ENCODE data around the gene GULP1. TPM values are rescaled to one million over a fixed set of nuclear protein-coding genes. Genes with fewer than 3 reads are reported as not detected.
A peak's percentile ranks its signal among the peaks of the same experiment; 100 is the strongest.
"Not testable (repeated sequence)": the region's sequence is repeated elsewhere in the genome, so short reads cannot be mapped to it uniquely, and the experiment has no call there.

GULP1 gene
- total and polyA plus RNA-seq, 2 donors, result 4.1 to 4.8 TPM

DNA sequence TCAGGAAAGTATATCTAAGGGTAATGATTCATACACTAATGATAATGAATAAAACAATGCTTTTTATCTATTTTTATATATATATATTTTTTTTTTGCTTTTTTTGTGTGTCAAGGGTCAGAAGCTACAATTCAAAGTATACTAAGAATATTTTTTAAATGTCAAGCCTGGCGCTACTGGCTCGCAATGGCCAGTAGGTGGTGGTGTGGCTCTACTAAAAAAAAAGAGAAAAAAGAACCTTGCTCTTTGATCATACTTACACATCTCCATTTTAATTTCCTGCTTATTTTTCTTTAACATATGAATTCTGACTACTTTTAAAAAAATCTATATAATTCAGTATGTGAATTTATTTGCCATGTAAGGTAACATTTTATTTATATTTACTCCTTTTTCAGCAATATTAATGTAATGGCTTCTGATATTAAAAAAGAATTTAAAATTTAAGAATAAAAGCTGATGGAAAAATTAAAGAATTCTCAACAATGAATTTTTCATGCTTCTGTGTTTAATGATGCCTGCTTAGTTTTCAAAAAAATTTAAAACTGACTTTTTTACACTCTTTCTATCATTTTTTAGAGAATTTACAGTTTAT is 232.9 kb downstream of the GULP1 start:
- DNase-seq (ENCODE audit: low read depth in 6 of 9, low spot score in 9 of 9), result peak in 4 of 9 donors; percentile 13 to 64 (median 28)
- 5% methylated on average over 2 of the region's 2 CpGs for WGBS

GRCh38 chr2:188526701-188527100 is 235.0 kb downstream of the GULP1 start:
- Histone ChIP-seq H3K27me3 (ENCODE audit: control insufficient read depth in 2 of 2, insufficient read depth in 1 of 2, low read length in 1 of 2) (no peaks in the 10 kb centered on the region), H3K27ac (ENCODE audit: low read depth in 1 of 2, low read length in 1 of 2) (no peak overlapping the region), H3K4me1 (ENCODE audit: control insufficient read depth in 2 of 2, insufficient read depth in 2 of 2, low read length in 2 of 2) (no peaks in the 10 kb centered on the region), H3K36me3 (ENCODE audit: control insufficient read depth in 2 of 2, insufficient read depth in 2 of 2, low read length in 1 of 2) (no peaks in the 10 kb centered on the region), H3K4me3 (ENCODE audit: low read length in 2 of 2) (no peak overlapping the region), H3K9me3 (ENCODE audit: control insufficient read depth in 2 of 2, insufficient read depth in 1 of 2, low read length in 1 of 2) (no peaks in the 10 kb centered on the region)
- no peak for DNase-seq (ENCODE audit: low read depth in 6 of 9, low spot score in 9 of 9)

More for the DNA sequence above, 232.9 kb downstream of the GULP1 start:
- H3K27me3 ChIP-seq (ENCODE audit: control insufficient read depth in 2 of 2, insufficient read depth in 1 of 2, low read length in 1 of 2), result no peaks in the 10 kb centered on the region
- no peaks in the 10 kb centered on the region for H3K9me3 ChIP-seq (ENCODE audit: control insufficient read depth in 2 of 2, insufficient read depth in 1 of 2, low read length in 1 of 2)
- H3K27ac ChIP-seq (ENCODE audit: low read depth in 1 of 2, low read length in 1 of 2), result no peak overlapping the region
- H3K36me3 ChIP-seq (ENCODE audit: control insufficient read depth in 2 of 2, insufficient read depth in 2 of 2, low read length in 1 of 2), result no peaks in the 10 kb centered on the region
- H3K4me3 ChIP-seq (ENCODE audit: low read length in 2 of 2), result no peak overlapping the region
- no peaks in the 10 kb centered on the region for H3K4me1 ChIP-seq (ENCODE audit: control insufficient read depth in 2 of 2, insufficient read depth in 2 of 2, low read length in 2 of 2)

DNA sequence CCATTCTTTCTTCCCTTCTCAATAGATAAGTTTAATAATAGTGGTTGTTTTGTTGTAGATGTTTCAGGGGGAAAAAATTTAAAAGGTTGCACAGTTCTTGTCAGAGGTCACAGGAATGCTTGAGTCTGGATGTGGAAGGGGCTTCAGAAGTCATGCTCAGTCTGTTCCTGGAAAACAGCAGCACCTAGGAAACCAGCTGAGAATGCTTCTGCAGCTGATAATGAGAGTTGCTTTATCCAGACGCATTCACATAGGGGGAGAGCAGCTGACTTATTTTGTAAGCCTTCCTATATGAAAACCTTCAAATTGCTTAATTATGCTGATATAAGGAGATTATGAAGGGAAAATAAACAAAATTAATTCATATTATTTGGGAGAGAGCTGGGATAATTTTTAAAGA is 235.5 kb downstream of the GULP1 start:
- WGBS, result 97% methylated on average over 1 of the region's 1 CpG
- Histone ChIP-seq H3K4me1 (ENCODE audit: control insufficient read depth in 2 of 2, insufficient read depth in 2 of 2, low read length in 2 of 2) (no peaks in the 10 kb centered on the region), H3K36me3 (ENCODE audit: control insufficient read depth in 2 of 2, insufficient read depth in 2 of 2, low read length in 1 of 2) (no peaks in the 10 kb centered on the region), H3K27ac (ENCODE audit: low read depth in 1 of 2, low read length in 1 of 2) (no peak overlapping the region), H3K4me3 (ENCODE audit: low read length in 2 of 2) (no peak overlapping the region), H3K27me3 (ENCODE audit: control insufficient read depth in 2 of 2, insufficient read depth in 1 of 2, low read length in 1 of 2) (no peaks in the 10 kb centered on the region), H3K9me3 (ENCODE audit: control insufficient read depth in 2 of 2, insufficient read depth in 1 of 2, low read length in 1 of 2) (no peaks in the 10 kb centered on the region)
- DNase-seq (ENCODE audit: low read depth in 6 of 9, low spot score in 9 of 9), result no peak

DNA sequence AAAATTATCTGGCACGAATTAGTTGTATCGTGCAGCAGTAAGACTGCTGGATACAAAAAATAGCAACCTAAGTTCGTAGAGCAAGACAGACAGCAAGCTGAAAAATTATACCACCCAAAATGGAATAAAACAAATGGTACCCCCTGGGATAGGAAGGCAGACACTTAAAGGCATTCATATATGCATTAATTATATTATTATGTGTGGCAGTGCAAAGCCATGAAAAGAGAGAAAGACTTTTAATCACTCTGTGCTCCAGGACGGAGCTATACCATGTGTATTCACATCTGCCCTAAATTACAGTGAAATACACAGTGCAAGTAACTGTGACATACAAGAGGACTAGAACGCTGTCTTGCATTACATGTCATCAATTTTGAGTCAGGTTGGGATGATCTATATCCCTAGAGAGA is 235.9 kb downstream of the GULP1 start:
- no peak for DNase-seq (ENCODE audit: low read depth in 6 of 9, low spot score in 9 of 9)
- no peaks in the 10 kb centered on the region for H3K27me3 ChIP-seq (ENCODE audit: control insufficient read depth in 2 of 2, insufficient read depth in 1 of 2, low read length in 1 of 2)
- H3K4me1 ChIP-seq (ENCODE audit: control insufficient read depth in 2 of 2, insufficient read depth in 2 of 2, low read length in 2 of 2), result no peaks in the 10 kb centered on the region
- no peaks in the 10 kb centered on the region for H3K9me3 ChIP-seq (ENCODE audit: control insufficient read depth in 2 of 2, insufficient read depth in 1 of 2, low read length in 1 of 2)
- no peak overlapping the region for H3K27ac ChIP-seq (ENCODE audit: low read depth in 1 of 2, low read length in 1 of 2)
- WGBS, result 90% methylated on average over 5 of the region's 5 CpGs
- H3K36me3 ChIP-seq (ENCODE audit: control insufficient read depth in 2 of 2, insufficient read depth in 2 of 2, low read length in 1 of 2), result no peaks in the 10 kb centered on the region
- H3K4me3 ChIP-seq (ENCODE audit: low read length in 2 of 2), result no peak overlapping the region

GRCh38 chr2:188529710-188530109 is 238.0 kb downstream of the GULP1 start:
- no peak for DNase-seq (ENCODE audit: low read depth in 6 of 9, low spot score in 9 of 9)
- Histone ChIP-seq H3K27ac (ENCODE audit: low read depth in 1 of 2, low read length in 1 of 2) (no peak overlapping the region), H3K4me1 (ENCODE audit: control insufficient read depth in 2 of 2, insufficient read depth in 2 of 2, low read length in 2 of 2) (no peaks in the 10 kb centered on the region), H3K36me3 (ENCODE audit: control insufficient read depth in 2 of 2, insufficient read depth in 2 of 2, low read length in 1 of 2) (no peaks in the 10 kb centered on the region), H3K9me3 (ENCODE audit: control insufficient read depth in 2 of 2, insufficient read depth in 1 of 2, low read length in 1 of 2) (no peaks in the 10 kb centered on the region), H3K4me3 (ENCODE audit: low read length in 2 of 2) (no peak overlapping the region), H3K27me3 (ENCODE audit: control insufficient read depth in 2 of 2, insufficient read depth in 1 of 2, low read length in 1 of 2) (no peaks in the 10 kb centered on the region)
- WGBS, result 93% methylated on average over 1 of the region's 1 CpG

DNA sequence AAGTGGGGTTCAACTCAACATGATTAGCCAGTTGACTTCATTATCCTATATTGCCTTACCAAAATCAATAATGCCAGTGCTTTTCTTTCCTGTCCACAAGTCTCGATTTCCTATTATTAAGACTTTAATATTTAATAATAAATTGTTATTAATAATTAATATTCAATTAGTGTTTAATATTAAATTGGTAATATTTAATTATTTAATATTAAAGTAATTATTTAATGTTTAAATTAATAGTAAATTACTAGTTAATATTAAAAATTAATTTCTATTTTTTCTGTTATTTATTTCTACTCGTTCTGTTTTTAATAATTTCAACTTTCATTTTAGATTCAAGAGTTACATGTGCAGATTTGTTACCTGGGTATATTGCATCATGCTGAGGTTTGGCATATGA is 243.2 kb downstream of the GULP1 start:
- Histone ChIP-seq H3K9me3 (ENCODE audit: control insufficient read depth in 2 of 2, insufficient read depth in 1 of 2, low read length in 1 of 2) (no peaks in the 10 kb centered on the region), H3K4me3 (ENCODE audit: low read length in 2 of 2) (no peak overlapping the region), H3K27ac (ENCODE audit: low read depth in 1 of 2, low read length in 1 of 2) (no peak overlapping the region), H3K36me3 (ENCODE audit: control insufficient read depth in 2 of 2, insufficient read depth in 2 of 2, low read length in 1 of 2) (no peaks in the 10 kb centered on the region), H3K27me3 (ENCODE audit: control insufficient read depth in 2 of 2, insufficient read depth in 1 of 2, low read length in 1 of 2) (no peaks in the 10 kb centered on the region), H3K4me1 (ENCODE audit: control insufficient read depth in 2 of 2, insufficient read depth in 2 of 2, low read length in 2 of 2) (no peaks in the 10 kb centered on the region)
- WGBS, result 96% methylated on average over 2 of the region's 2 CpGs
- no peak for DNase-seq (ENCODE audit: low read depth in 6 of 9, low spot score in 9 of 9)

DNA sequence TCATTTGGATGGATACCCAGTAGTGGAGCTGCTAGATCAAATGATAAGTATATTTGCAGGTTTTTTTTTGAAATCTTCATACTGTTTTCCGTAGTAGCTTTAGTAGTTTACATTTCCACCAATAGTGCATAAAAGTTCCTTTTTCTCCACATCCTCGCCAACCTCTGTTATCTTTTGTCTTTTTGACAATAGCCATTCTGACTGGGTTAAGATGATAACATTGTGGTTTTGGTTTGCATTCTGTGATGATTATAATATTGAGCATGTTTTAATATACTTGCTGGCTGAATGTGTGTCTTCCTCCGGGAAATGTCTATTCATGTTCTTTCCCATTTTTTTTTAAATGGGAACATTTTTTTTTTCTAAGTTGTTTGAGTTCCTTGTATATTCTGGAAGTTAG is 260.0 kb downstream of the GULP1 start:
- no peak overlapping the region for H3K27ac ChIP-seq (ENCODE audit: low read depth in 1 of 2, low read length in 1 of 2)
- no peaks in the 10 kb centered on the region for H3K36me3 ChIP-seq (ENCODE audit: control insufficient read depth in 2 of 2, insufficient read depth in 2 of 2, low read length in 1 of 2)
- H3K4me3 ChIP-seq (ENCODE audit: low read length in 2 of 2), result no peak overlapping the region
- DNase-seq (ENCODE audit: low read depth in 6 of 9, low spot score in 9 of 9), result no peak
- WGBS, result 87% methylated on average over 3 of the region's 3 CpGs
- H3K27me3 ChIP-seq (ENCODE audit: control insufficient read depth in 2 of 2, insufficient read depth in 1 of 2, low read length in 1 of 2), result no peaks in the 10 kb centered on the region
- no peaks in the 10 kb centered on the region for H3K4me1 ChIP-seq (ENCODE audit: control insufficient read depth in 2 of 2, insufficient read depth in 2 of 2, low read length in 2 of 2)
- no peaks in the 10 kb centered on the region for H3K9me3 ChIP-seq (ENCODE audit: control insufficient read depth in 2 of 2, insufficient read depth in 1 of 2, low read length in 1 of 2)

GRCh38 chr2:188557081-188557480 is 265.4 kb downstream of the GULP1 start:
- Histone ChIP-seq H3K4me3 (ENCODE audit: low read length in 2 of 2) (no peak overlapping the region), H3K9me3 (ENCODE audit: control insufficient read depth in 2 of 2, insufficient read depth in 1 of 2, low read length in 1 of 2) (peaks cover 0 to 7% of the 10 kb centered on the region in 2 donors), H3K27me3 (ENCODE audit: control insufficient read depth in 2 of 2, insufficient read depth in 1 of 2, low read length in 1 of 2) (no peaks in the 10 kb centered on the region), H3K4me1 (ENCODE audit: control insufficient read depth in 2 of 2, insufficient read depth in 2 of 2, low read length in 2 of 2) (no peaks in the 10 kb centered on the region), H3K27ac (ENCODE audit: low read depth in 1 of 2, low read length in 1 of 2) (no peak overlapping the region), H3K36me3 (ENCODE audit: control insufficient read depth in 2 of 2, insufficient read depth in 2 of 2, low read length in 1 of 2) (no peaks in the 10 kb centered on the region)
- DNase-seq (ENCODE audit: low read depth in 6 of 9, low spot score in 9 of 9), result no peak
- WGBS, result 94% methylated on average over 1 of the region's 1 CpG

GRCh38 chr2:188559455-188559854 is 267.8 kb downstream of the GULP1 start:
- 94% methylated on average over 2 of the region's 2 CpGs for whole genome bisulfite sequencing
- H3K27me3 ChIP-seq (ENCODE audit: control insufficient read depth in 2 of 2, insufficient read depth in 1 of 2, low read length in 1 of 2); H3K36me3 ChIP-seq (ENCODE audit: control insufficient read depth in 2 of 2, insufficient read depth in 2 of 2, low read length in 1 of 2); DNase-seq (ENCODE audit: low read depth in 6 of 9, low spot score in 9 of 9); H3K27ac ChIP-seq (ENCODE audit: low read depth in 1 of 2, low read length in 1 of 2); H3K4me1 ChIP-seq (ENCODE audit: control insufficient read depth in 2 of 2, insufficient read depth in 2 of 2, low read length in 2 of 2); H3K4me3 ChIP-seq (ENCODE audit: low read length in 2 of 2); H3K9me3 ChIP-seq (ENCODE audit: control insufficient read depth in 2 of 2, insufficient read depth in 1 of 2, low read length in 1 of 2): not testable (repeated sequence)

Data from thymus (tissue), 11 donors.